GM11168 (cell line): ENCODE results near the gene CAMKV.
"Not testable (repeated sequence)": the region's sequence is repeated elsewhere in the genome, so short reads cannot be mapped to it uniquely, and the experiment has no call there.

Experiments used
- in situ Hi-C: fragments of 300-500 bp; cut with MboI; formaldehyde crosslinking; loops from one replicate; pipeline ENCODE4 v1.12.0; 2022; ENCODE audit warnings: low sequenced_read_pairs; ENCODE audit not compliant: unreplicated experiment

The CAMKV gene

DNA sequence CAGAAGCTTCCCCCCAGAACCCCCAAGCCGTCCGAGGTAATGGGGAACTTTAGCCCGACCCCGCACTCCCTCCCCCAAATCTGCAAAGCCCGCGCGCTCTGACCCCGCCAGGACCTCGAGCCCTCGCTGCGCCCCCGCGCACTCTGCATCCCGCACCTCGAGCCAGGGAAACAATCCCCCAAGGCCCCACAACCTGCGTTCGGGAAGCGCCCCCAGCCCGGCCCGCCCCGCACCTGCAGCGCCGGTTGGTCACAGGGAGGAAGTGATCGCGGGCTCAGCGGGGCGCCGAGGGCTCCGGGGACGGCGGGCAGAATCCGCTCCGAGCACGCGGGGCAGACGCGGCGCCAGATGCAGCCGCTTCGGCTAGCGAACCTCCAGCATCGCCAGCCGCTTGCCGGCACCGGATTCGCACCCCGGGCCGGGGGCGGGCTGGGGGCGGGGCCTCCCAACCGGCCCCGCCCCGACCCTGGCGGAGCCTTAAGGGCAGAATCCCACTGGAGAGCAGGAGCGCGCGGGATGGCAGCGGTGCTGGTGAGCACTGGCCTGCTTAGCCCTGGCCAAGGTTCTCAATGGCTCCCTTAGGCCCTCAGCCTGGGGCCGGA is at the start of gene CAMKV:
CAMKV (minus strand) TSS at position 382 of the 602 bp plus-strand sequence. CDS start 7,518 bp downstream, outside the sequence.
- in situ Hi-C loops, result no loop called here

DNA sequence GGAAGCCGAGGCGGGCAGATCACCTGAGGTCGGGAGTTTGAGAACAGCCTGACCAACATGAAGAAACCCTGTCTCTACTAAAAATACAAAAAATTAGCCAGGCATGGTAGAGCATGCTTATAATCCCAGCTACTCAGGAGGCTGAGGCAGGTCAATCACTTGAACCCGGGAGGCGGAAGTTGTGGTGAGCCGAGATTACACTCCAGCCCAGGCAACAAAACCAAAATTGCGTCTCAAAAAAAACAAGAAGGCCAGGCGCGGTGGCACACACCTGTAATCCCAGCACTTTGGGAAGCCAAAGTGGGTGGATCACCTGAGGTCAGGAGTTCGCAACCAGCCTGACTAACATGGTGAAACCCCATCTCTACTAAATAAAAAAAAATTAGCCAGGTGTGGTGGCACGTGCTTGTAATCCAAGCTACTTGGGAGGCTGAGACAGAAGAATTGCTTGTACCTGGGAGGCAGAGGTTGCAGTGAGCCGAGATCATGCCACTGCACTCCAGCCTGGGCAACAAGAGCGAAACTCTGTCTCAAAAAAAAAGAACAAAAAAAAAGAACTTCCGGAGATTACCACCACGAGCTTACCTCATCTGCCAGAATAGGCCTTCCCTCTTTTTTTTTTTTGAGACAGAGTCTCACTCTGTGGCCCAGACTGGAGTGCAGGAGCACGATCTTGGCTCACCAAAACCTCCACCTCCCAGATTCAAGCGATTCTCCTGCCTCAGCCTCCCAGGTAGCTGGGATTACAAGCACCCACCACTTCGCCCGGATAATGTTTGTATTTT is 48.3 kb upstream of the CAMKV start:
- in situ Hi-C loops, result not testable (repeated sequence)

DNA sequence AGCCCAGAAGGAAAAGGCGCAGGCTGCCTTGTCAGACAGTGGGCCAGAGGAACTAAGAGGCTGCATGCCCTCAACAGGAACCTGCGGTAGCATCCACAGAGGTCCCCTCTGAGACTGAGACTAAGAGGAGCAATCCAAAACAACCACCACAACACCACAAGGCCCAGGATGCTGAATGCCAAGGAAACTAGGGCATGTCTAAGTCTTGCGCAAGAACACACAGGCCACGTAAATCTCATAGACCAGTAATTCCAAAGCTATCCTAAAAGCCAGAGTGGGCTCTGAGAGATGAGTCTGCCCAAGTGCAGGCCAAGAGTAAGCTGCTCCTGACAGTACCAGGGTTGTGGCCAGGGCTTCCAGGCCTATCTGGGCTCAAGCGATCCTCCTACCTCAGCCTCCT is 47.0 kb upstream of the CAMKV start:
- in situ Hi-C loops, result no loop called here

- in situ Hi-C loops, result no loop called here
Measured at GRCh38 chr3:49914906-49915305, 45.2 kb upstream of the CAMKV start.

DNA sequence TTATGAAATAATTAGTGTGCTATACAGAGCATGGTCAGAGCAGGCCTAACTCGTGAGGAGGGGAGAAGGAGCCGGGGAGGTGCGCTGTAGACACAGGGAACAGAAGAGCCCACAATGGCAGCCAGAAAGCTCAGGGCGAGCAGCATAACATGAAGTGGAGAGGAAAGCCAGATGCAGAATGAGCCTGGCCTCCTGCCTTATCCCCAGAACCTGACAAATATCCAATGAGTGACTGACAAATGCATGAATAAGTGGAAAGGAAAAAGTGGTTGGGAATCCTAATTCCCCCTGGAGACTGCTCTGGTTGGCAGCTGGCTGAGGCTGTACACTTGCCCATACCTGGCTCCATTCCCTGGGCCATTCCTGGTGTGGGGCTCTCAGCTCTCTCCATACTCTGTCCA is 43.2 kb upstream of the CAMKV start:
- in situ Hi-C loops, result no loop called here

DNA sequence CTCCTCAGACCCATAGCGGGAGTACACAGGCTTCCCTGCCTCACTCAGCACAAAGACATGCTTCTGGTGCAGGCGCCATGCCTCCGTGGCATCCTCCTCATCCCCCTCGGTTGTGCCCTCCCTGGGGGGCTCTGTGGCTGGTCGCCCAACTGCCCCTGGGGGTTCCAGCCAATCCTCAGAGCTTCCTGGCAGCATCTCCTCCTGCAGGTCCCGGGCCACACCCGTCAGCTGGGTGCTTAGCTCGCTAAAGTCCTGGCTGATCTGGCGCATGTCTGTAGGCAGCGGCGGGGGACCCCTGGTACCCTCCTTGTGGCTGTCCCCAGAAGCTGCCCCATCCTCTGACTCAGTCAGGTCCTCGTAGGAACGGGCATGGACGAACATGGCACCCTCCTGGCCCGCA is 41.9 kb upstream of the CAMKV start:
- in situ Hi-C loops, result no loop called here

- in situ Hi-C loops, result no loop called here
Measured at GRCh38 chr3:49911124-49911420, 41.4 kb upstream of the CAMKV start.

- in situ Hi-C loops, result no loop called here
Measured at GRCh38 chr3:49910409-49911123, 40.9 kb upstream of the CAMKV start.

- in situ Hi-C loops, result no loop called here
Measured at GRCh38 chr3:49908373-49909199, 38.9 kb upstream of the CAMKV start.

GRCh38 chr3:49906073-49906743 is 36.5 kb upstream of the CAMKV start:
- in situ Hi-C loops, result no loop called here

DNA sequence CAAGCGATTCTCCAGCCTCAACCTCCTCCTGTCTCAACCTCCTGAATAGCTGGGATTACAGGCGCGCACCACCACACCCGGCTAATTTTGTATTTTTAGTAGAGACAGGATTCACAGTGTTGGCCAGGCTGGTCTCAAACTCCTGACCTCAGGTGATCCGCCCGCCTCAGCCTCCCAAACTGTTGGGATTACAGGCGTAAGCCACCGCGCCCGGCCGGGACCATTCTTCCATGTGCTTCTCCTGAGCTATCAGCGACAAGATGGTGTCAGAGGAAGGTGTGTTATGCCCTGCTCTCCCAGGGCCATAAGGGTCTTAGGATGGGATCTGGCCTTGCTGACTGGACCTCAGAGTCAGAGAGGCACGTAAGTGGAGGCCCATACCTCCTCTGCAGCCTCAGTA is 34.7 kb upstream of the CAMKV start:
- in situ Hi-C loops, result not testable (repeated sequence)

- in situ Hi-C loops, result no loop called here
Measured at GRCh38 chr3:49903451-49904424, 34.0 kb upstream of the CAMKV start, which contains the start of gene MST1R. TSS of gene MST1R (minus strand) at chr3:49903873. CDS start at chr3:49903609, 264 bp downstream.

GRCh38 chr3:49902511-49903345 is 33.0 kb upstream of the CAMKV start:
- in situ Hi-C loops, result no loop called here

- in situ Hi-C loops, result no loop called here
Measured at GRCh38 chr3:49901366-49902339, 31.9 kb upstream of the CAMKV start.

DNA sequence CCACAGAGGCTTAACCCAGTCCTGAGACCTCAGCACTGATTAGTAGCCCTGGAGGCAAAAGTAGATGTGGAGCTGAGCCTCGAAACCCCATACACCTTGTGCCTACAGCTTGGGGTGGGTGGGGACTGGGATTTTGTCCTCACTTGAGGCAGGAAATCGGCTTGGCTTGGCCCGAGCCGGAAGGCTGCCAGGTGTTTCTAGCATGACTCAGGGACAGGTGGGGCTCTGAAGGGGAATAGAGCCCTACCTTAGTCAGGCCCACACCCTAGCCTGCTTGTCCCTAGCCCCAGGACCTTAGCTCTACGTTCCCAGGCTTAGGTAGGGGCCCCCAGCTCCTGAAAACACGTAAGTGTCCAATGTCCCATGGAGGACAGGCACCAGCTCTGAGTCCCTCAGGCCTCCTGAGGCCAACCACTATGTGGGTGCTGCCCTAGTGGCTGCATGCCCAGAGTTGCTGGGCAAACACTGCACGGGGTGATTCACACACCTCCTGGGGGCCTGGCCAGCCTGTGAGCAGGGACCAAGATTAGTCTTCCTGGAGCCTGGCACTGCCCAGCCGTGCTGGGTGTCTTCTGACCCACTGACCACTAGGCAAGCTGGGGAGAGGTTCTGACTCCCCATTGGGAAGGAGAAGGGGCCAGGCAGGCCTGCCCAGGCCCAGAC is 30.9 kb upstream of the CAMKV start:
- in situ Hi-C loops, result no loop called here

DNA sequence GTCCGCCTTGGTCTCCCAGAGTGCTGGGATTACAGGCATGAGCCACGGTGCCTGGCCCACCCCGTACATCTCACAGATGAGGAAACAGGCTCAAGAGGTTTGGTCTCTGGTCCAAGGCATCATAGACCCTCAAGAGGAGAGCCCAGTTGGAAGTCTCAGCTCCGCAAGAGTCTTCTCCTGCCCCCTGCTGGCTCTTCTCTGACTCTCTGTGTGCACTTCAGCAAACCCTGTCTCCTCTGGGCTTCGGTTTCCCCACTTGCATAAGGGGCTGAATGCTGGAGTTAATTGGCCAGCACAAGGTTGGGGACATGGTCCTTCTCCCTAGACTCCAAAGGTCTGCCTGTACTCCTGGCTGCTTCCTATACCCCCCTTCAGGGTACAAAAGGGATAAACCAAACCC is 30.1 kb upstream of the CAMKV start:
- in situ Hi-C loops, result no loop called here
